GM21423 (cell line): Measurements from ENCODE around the gene SCGB3A2.

ENCODE experiments used
- ATAC-seq: cut with Tn5 transposase; IDR thresholded peaks from one replicate; pipeline ENCODE4 v1.9.1; 2021; ENCODE audit warnings: mild to moderate bottlenecking, moderate library complexity; ENCODE audit not compliant: unreplicated experiment

Gene SCGB3A2

GRCh38 chr5:147901599-147902039 is 23.1 kb downstream of the SCGB3A2 start:
- no peak for ATAC-seq

- ATAC-seq = no peak
These were observed 24.2 kb downstream of the SCGB3A2 start for GRCh38 chr5:147902609-147903115.

DNA sequence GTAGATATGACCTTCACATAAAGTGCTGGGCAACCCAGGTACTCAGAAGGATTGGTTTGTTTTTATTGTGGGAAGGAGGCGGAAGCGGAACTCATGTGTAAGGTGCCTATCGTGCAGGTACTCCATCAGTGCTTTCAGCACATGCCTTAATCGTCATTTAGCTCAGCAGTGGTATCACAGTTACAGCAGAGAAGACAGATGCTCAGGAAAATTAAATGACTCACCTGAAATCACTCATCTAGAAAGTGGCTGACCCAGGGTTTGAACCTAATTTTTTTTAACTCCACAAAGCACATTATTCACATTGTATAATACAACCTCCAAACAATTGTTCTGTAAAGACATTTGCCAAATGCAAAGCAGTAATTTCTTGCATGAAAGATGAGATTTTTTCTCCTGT is 25.6 kb downstream of the SCGB3A2 start:
- ATAC-seq = no peak

- ATAC-seq = no peak
These were observed 28.0 kb downstream of the SCGB3A2 start, which contains the start of gene C5orf46 for GRCh38 chr5:147906326-147907095. C5orf46 (minus strand) TSS chr5:147906538; CDS start chr5:147906501, 37 bp downstream.

DNA sequence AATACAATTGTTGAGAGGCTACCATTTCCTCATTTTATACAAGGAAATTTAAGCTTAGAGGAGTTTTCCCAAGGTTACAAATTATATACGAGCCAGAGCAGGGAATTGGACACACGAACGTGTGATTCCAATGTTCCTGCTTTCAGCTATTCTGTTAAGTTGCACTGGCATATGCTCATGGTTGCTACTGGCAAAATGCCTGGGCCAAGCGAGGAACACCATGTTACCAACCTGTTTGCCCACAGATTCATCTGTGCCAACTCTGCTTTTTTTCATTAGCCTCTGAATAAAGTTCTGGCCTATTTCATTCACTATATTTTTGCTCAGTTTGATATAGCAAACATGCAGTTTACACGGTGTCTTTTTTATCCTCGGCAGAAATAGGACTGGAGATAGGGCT is 32.9 kb downstream of the SCGB3A2 start:
- no peak for ATAC-seq

DNA sequence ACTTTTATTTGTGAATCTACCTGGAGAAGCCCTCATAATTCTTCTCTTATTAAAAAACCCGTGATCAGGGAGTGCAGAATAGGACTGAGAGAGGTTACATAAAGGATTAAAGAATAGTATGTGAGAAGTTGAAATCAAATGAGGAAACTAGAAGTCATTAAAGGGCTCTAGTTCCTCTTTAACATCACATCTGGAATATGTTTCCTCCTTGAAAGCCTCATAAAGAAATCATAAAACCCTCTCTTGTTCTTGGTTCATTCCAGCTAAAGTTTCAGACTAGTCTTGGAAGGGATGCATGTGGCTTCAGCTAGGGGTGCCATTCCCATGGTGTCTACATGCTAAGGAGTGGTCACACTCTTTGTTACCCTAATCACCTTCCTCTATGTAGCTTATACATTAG is 33.5 kb downstream of the SCGB3A2 start:
- no peak for ATAC-seq

GRCh38 chr5:147913786-147914185 is 35.3 kb downstream of the SCGB3A2 start:
- ATAC-seq = no peak

DNA sequence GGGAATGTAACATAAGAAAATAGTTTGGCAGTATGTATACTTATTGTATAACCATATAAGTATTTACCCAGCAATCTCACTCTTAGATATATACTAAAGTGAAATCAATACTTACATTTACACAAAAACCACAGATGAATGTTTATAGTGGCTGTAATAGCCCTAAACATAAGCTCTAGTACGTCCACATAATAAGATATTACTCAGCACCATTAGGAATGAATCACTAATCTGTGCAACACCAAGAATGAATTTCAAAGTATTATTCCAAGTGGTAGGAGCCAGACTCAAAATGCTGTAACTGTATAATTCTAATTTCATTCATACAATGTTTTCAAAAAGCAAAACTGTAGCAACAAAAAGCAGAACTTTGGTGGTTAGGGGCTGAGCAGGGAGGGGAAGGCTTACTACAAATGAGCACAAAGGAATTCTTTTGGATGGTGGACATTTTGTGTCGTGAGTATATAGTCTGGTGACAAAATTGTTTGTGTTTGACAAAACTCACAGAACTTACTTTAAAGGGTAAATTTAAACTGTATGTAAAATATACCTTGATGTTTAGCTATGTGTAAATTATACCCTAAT is 39.7 kb downstream of the SCGB3A2 start:
- ATAC-seq = no peak

GRCh38 chr5:147918899-147919298 is 40.4 kb downstream of the SCGB3A2 start:
- no peak for ATAC-seq

GRCh38 chr5:147920420-147921030 is 42.0 kb downstream of the SCGB3A2 start:
- no peak for ATAC-seq

DNA sequence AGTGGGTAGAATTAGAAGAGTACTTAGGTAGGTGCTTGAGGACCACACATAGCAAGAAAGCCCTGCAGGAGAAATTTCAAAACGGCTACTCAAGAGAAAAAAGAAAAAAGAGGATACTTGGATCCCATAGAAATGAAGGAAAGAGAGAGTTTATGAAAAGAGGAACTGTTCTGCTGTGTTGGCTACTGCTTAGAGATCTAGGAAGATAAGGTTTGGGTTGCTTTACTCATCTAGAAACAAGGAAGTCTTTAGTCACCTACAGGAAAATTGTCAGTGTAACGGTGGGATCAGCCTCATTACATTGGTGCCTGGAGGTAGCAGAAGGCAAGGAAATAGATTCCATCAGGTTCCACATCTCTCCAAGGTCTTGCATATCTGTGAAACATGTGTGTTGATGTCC is 42.6 kb downstream of the SCGB3A2 start:
- no peak for ATAC-seq

DNA sequence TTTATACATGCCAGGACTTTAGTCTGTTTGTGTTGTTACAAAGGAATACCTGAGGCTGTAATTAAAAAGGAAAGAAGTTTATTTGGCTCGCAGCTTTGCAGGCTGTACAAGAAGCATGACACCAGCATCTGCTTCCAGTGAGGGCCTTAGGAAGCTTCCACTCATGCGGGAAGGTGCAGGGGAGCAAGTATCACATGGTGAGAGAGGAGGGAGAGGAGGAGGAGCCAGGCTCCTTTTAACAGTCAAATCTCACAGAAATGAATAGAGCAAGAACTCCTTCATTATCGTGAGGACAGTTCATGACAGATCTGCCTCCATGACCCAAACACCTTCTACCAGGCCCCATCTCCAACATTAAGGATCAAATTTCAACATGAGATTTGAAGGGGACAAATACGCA is 46.5 kb downstream of the SCGB3A2 start:
- no peak for ATAC-seq

GRCh38 chr5:147927901-147928300 is 49.4 kb downstream of the SCGB3A2 start:
- no peak for ATAC-seq

- peak; percentile 68 for ATAC-seq
These were observed 52.3 kb downstream of the SCGB3A2 start for GRCh38 chr5:147930769-147931168.
